CMK (cell line): Measurements from ENCODE around the gene HELZ.
"Not testable (repeated sequence)": the region's sequence is repeated elsewhere in the genome, so short reads cannot be mapped to it uniquely, and the experiment has no call there.

Experiments used
- DNase-seq: peaks from one replicate; pipeline ENCODE4 v3.0.0-alpha.2; 2010; ENCODE audit warnings: low read depth

The HELZ gene

DNA sequence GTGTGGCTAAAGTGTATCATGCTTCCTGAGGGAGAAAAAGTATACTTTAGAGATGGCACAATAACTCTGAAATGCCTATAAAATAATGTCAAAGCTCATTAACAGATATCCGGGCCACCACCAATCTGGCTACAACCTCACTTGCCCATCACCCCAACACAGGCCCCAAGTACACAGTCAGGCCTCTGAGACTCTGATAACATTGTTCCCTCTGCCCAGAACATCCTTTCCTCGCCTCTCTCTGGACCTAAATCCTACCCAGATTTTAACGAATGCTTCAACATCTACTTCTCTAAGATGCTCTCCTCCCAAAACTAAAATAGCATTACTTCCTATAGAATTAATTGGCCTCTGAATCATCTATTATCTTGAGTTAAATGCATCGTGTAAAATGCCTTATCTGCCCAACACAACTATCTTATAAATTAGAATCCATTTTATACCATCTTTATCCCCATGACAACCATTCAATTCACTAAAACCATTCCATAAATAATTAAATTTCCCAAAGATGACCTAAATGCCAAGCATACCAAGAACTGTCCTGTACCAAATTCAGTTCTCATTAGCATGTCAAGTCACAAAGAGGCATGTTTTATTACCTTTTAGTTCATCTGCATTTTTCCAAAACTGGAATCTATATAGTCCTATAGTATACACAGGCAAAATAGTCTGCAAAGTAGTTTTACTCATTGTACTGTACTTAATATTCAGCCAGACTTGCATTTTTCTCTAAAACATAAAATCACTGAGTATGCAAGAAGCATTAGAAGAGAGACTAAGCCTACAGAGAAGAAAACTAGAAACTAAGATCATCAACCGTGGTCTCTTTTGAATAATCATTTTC is 15.7 kb downstream of the HELZ start:
- no peak for DNase-seq

DNA sequence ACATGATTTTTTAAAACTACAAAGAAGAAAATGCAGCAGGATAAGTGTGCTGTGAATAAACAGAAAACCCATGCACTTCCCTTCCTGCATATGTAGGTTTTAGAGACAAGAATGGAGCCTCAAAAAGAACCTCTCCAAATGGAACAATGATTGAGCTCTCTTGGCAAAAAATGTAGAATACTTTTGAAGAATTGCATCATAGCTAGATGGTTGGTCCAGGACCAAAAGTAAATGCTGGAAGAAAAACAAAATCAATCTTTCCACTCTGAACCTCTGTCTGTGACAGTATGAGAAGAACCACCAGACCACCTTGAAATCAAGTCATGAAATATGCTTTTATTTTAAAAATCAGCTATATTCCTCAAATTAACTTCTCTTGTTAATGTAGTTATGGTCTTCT is 17.5 kb downstream of the HELZ start:
- no peak for DNase-seq

DNA sequence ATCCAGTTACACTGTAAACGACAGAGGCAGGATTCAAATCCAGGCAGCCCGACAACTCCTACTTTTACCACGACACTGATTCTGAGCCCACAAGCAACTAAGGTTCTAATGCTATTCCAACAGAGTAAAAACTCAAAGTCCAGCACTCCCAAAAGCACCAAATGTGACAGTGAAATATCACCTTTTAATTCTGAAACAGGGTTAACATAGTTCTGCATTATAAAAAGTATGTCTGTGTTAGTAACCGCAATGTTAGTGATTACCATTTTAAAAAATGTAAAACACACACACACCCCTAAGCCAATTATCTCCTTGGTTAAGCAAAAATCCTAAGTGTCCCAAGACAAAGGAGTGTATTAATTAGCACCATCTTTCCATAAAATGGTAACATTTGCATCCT is 19.7 kb downstream of the HELZ start:
- no peak for DNase-seq

DNA sequence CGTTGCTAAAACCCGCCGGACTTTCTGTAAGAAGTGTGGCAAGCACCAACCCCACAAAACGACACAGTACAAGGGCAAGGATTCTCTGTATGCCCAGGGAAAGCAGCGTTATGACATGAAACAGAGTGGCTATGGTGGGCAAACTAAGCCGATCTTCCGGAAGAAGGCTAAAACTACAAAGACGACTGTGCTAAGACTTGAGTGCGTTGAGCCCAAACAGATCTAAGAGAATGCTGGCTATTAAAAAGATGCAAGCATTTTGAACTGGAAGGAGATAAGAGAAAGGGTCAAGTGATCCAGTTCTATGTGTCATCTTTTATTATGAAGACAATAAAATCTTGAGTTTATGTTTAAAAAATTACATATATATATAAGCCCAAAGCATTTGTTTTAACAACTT is 20.3 kb downstream of the HELZ start:
- no peak for DNase-seq

GRCh38 chr17:67223924-67224323 is 21.1 kb downstream of the HELZ start:
- no peak for DNase-seq

DNA sequence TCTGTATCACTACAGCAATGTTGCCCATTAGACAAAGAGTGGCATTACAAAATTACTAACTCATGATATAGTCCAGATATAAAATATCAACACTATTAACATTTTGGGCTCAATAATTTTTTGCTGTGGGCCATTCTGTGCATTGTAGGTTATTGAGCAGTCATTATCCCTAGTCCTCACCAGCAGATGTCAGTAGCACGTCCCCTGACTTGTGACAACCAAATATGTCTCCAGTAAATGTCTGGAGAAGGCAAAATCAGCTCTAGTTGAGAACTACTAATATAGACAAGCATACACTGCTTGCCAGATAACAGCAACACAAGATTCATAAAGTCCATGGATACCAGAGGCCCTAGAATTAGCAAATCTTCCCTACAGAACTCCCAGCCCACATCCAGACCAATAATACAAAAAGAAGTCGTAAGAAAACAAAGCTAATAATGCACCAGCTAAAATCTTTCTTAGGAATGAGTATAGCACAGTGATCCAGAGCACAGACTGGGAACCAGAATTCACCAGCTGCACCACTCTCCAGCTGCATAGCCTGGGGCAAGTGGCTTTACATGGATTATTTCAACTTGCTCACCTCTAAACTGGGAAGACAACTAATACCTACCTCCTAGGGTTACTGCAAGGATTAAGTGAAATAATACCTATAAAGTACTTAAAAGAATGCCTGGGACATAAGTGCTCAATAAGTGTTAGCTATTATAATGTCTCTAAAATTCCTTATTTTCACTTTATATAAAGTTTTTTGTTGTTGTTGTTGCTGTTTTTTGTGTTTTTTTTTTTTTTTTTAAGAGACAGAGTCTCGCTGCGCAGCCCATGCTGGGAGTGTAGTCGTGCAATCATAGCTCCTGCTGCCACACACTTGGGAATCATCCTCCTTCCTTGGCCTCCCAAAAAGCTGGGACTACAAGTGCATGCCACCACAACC is 23.7 kb downstream of the HELZ start:
- DNase-seq, result no peak

- DNase-seq, result no peak
These were observed 26.5 kb downstream of the HELZ start for GRCh38 chr17:67218385-67218950.

DNA sequence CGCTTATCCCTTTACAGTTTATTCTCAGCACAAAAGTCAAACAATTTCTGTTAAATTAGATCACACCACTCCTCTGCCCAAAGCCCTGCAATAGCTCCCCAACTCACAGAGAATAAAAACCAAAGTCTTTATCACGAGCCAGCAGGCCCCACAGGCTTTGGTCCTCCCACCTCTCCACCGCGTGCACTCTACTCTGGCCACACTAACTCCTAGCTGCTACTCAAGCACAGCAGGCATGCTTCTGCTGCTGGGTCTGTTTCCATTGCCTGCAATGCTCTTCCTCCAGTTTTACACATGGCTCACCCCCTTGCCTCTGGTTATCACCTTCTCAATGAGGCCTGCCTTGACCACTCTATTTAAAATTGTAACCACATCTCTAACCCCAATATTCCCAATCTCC is 27.6 kb downstream of the HELZ start:
- peak; percentile 90 for DNase-seq

- DNase-seq, result no peak
These were observed 28.2 kb downstream of the HELZ start for GRCh38 chr17:67216578-67217320.

GRCh38 chr17:67215991-67216421 is 29.0 kb downstream of the HELZ start:
- no peak for DNase-seq

DNA sequence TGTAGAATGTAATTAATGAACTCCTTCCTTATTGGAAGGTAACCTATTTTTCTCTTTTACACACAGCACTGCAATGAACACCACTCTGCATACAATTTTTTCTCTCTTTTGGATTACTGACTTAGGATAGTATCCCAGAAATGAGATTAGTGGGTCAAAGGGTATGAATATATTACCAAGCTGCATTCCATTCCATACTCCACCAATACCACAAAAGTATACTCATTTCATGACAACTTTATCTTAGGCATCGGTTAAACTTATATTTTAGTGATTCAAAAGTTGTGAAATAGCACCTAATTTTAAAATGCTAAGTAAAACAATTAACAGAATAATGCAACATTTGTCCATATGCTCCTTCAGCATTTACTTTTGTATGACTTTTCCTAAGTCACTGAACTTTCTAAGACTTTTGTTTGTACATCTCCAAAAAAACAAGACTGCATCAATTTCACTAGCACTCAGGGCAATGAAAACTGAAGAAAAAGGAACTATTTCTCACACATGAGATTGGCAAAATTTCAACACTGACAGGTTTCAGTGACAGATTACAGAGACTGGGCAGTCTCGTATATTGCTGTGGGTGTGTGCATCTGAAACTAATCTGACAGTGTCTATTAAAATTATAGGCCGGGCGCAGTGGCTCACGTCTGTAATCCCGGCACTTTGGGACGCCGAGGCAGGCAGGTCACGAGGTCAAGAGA is 32.1 kb downstream of the HELZ start:
- no peak for DNase-seq

DNA sequence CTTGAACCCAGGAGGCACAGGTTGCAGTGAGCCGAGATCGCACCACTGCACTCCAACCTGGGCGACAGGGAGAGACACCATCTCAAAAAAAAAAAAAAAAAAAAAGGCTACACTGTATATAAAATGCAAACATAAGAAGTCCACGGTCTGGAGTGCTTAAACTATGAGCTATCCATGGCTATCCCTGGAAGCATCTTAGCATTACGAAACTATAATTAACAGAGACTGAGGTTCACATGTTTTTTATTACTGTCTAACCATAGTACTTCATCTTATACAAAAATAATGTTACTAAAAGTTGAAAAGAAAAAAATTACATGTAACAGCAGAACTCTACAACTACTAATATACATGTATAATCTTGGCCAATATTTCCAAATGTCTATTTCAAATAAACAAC is 32.8 kb downstream of the HELZ start:
- DNase-seq, result no peak

DNA sequence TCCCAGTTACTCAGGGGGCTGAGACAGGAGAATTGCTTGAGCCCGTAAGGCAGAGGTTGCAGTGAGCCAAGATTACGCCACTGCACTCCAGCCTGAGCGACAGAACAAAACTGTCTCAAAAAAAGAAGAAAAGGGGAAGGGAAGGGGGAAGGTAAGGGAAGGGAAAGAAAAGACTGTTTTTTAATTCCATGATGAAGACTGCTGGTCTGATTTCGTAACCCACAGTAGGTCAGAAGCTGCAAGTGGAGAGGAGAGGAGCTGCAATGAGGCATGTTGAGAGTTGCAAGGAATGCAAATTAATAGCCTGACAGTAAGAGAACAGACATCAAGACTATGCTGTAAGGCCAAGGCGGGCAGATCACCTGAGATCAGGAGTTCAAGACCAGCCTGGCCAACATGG is 33.3 kb downstream of the HELZ start:
- DNase-seq, result no peak

DNA sequence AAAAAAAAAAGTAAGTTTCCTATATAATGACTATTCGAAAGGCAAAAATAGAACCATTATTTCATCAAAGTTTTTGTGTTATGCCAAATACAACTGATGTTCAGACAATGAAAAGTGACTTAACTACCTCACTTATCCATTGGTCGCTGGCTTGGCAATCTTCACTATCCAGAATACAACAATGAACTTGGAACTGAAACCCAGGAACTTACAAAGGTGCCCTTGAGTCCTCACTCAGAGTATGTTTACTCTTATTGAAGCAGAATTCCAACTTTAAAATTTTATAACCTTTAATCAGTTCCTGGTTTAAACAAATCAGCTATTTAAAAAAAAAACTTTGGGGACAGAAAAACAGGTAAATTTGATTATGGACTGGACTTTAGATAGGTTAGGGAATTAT is 34.1 kb downstream of the HELZ start:
- DNase-seq, result no peak

- no peak for DNase-seq
These were observed 36.8 kb downstream of the HELZ start for GRCh38 chr17:67208232-67208631.

DNA sequence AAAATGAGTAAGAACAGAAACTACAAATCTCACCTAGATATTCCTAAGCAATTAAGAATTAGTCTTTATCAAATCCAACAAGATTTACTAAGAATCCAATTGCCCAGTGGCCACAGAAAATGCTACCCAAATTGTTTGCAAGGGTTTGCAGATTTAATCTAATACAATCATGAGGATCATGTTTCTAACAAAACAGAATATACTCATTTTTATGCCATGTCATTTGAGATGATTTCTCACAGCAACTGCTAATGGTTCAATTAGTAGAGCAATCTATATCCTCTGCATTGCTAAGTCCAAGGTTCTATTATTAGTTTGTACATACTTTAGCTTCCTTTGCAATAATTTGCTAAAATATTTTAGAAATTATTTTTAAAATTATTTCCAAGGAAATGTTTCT is 41.2 kb downstream of the HELZ start:
- no peak for DNase-seq

DNA sequence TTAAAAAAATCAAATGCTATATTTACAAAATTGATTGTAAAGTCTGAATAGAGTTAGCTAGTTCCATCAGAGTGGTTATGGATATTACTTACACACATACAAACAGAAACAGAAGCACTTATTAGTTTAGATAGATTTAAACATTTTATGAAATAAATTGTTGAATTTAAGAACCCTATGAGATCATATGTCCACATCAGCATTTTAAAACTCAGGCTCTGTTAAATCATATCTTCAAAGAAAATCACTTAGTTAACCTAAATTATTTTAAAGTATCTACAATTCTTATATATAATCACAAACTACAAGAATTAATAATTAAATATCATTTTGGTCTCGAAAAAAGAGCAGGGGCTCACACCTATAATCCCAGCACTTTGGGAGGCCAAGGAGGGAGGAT is 42.5 kb downstream of the HELZ start:
- no peak for DNase-seq

GRCh38 chr17:67200727-67201301 is 44.2 kb downstream of the HELZ start:
- no peak for DNase-seq

DNA sequence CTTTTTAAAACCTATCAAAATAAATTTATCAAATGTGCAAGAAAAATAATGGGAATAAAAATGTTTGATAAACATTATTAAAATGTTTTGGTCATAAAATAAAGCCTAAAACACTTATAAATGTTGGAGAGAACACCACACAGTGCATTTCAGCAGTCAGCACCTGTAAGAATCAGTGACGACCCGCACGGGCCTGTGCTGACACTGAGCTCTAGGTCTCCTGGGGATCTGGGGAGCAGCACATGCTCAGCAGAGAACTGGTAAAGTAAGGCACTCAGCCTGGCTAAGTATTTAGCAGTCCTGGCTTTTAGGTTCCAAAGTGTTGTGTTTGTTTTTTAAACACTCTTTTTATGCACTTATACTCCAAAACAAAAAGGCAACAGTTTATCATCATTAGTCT is 46.9 kb downstream of the HELZ start:
- no peak for DNase-seq

GRCh38 chr17:67197023-67197422 is 48.0 kb downstream of the HELZ start:
- DNase-seq, result not testable (repeated sequence)

GRCh38 chr17:67196422-67196821 is 48.6 kb downstream of the HELZ start:
- DNase-seq, result no peak
